ENCODE measurements around the gene RC3H1. TPM values are rescaled to one million over a fixed set of nuclear protein-coding genes. Genes with fewer than 3 reads are reported as not detected.

Gene RC3H1
- total RNA-seq, 2 experiments from 2014 or later: 38.0 to 40.4 TPM

DNA sequence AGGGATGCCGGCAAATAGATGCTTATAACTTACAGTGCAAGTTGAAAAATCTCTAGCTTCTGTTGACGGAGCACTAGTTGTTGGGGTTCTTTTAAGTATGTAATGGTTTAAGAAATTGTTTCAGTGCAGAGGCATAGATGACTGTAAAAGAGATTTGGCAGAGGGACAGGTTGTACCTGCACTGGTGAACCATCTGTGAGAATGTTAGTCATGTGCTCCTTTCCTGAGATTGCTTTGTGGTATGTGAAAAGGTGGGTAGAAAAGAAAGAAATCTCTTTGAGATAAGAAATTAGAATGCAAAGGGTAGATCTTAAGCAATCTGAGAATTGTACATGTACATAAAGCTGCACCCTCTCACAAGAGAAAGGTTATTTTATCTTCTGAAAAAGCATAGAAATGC is 134.5 kb downstream of the RC3H1 start:
- intact Hi-C loops (cut with DNase I, micrococcal nuclease): no loop called here
- DNase-seq (no peak), ATAC-seq (ENCODE audit: poor library complexity) (no peak)
- peaks cover 84% of the 10 kb centered on the region for H3K36me3 Mint-ChIP-seq (ENCODE audit: low read depth)
- no peak overlapping the region for H3K27ac Mint-ChIP-seq
- Histone ChIP-seq H3K27ac (ENCODE audit: low read depth in 1 of 2, low read length in 2 of 2) (no peak overlapping the region), H3K4me3 (ENCODE audit: low read length) (no peak overlapping the region), H3K4me1 (ENCODE audit: insufficient read depth, low read length) (peaks cover 2% of the 10 kb centered on the region), H3K9me3 (ENCODE audit: control insufficient read depth in 1 of 2, insufficient read depth in 1 of 2, low read length in 2 of 2) (no peaks in the 10 kb centered on the region), H3K36me3 (ENCODE audit: insufficient read depth, low read length) (peaks cover 24% of the 10 kb centered on the region), H3K27me3 (ENCODE audit: control insufficient read depth in 1 of 2, insufficient read depth in 2 of 2, low read length in 2 of 2) (no peaks in the 10 kb centered on the region)
- no peaks in the 10 kb centered on the region for H3K9me3 Mint-ChIP-seq
- ChIA-PET CTCF (interaction anchor here (0.6 kb wide), 1 partner anchor 82 kb away, joined by 3 read pairs; no protein-coding TSS in a partner anchor), POLR2A (no interaction called here)
- no peaks in the 10 kb centered on the region for H3K27me3 Mint-ChIP-seq
- no peak for TF ChIP-seq CTCF (IDR thresholded peaks at IDR 0.05)
- H3K4me1 Mint-ChIP-seq (ENCODE audit: low read depth): peaks cover 42% of the 10 kb centered on the region
- no peak overlapping the region for H3K4me3 Mint-ChIP-seq

DNA sequence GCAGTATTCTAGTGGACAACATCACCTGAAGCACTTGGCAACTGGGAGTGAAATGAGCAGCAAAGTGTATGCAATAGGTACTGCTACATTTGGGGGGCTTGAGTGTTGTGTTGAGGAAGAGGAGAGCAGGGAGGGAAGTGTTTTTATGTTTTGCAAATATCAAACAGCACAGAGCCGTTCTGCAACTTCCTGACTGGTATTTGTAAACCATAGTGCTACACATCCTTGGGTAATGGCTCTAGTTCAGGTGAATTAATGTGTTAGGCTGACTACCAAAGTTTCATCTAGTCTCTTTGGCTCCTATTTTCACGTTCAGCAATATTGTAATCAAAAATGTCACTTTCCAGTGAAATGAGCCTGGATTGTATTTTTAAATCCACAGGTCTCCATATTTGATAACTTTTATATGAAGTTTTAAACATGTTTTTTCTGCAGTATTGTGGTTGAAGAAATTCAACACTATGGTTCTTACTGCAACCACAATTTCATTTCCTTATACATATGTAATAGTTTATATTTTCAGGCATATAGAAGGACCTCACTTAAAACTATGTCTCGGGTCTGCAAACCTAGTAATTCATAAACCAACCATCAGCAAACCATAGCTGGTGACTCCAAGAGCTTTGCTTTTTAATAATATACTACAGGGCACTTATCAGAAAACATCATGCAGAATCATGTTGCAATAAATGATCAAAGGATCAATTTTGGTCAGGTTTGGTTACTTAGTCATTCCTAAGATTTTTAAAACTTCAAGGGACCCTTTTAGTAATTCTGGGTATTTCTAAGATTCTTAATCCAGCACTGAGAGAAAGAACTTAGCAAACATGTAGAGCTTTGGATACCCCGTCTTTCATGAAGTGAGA is 135.2 kb downstream of the RC3H1 start:
- DNase-seq (no peak), ATAC-seq (ENCODE audit: poor library complexity) (no peak)
- Histone ChIP-seq H3K4me3 (ENCODE audit: low read length) (no peak overlapping the region), H3K27ac (ENCODE audit: low read depth in 1 of 2, low read length in 2 of 2) (no peak overlapping the region), H3K4me1 (ENCODE audit: insufficient read depth, low read length) (peaks cover 2% of the 10 kb centered on the region), H3K27me3 (ENCODE audit: control insufficient read depth in 1 of 2, insufficient read depth in 2 of 2, low read length in 2 of 2) (no peaks in the 10 kb centered on the region), H3K9me3 (ENCODE audit: control insufficient read depth in 1 of 2, insufficient read depth in 1 of 2, low read length in 2 of 2) (no peaks in the 10 kb centered on the region), H3K36me3 (ENCODE audit: insufficient read depth, low read length) (peaks cover 24% of the 10 kb centered on the region)
- Mint-ChIP-seq H3K36me3 (ENCODE audit: low read depth) (peaks cover 82% of the 10 kb centered on the region), H3K4me3 (no peak overlapping the region), H3K9me3 (no peaks in the 10 kb centered on the region), H3K4me1 (ENCODE audit: low read depth) (peaks cover 37% of the 10 kb centered on the region), H3K27ac (no peak overlapping the region), H3K27me3 (no peaks in the 10 kb centered on the region)
- no peak for TF ChIP-seq CTCF (IDR thresholded peaks at IDR 0.05)
- ChIA-PET POLR2A (no interaction called here), CTCF (interaction anchor here (0.6 kb wide), 1 partner anchor 81 kb away, joined by 3 read pairs; no protein-coding TSS in a partner anchor)
- intact Hi-C loops (cut with DNase I, micrococcal nuclease): no loop called here

GRCh38 chr1:173884701-173885100 is 137.5 kb downstream of the RC3H1 start:
- CTCF ChIA-PET: no interaction called here
- no peak overlapping the region for H3K27ac Mint-ChIP-seq
- intact Hi-C loops (cut with DNase I, micrococcal nuclease): no loop called here

More at GRCh38 chr1:173884701-173885100, 137.5 kb downstream of the RC3H1 start:
- H3K4me3 ChIP-seq (ENCODE audit: low read length): no peak overlapping the region
- no peaks in the 10 kb centered on the region for H3K9me3 ChIP-seq (ENCODE audit: control insufficient read depth in 1 of 2, insufficient read depth in 1 of 2, low read length in 2 of 2)
- no peak for TF ChIP-seq CTCF (IDR thresholded peaks at IDR 0.05)
- no peak overlapping the region for H3K27ac ChIP-seq (ENCODE audit: low read depth in 1 of 2, low read length in 2 of 2)
- Mint-ChIP-seq H3K4me3 (no peak overlapping the region), H3K4me1 (ENCODE audit: low read depth) (peaks cover 27% of the 10 kb centered on the region), H3K36me3 (ENCODE audit: low read depth) (peaks cover 72% of the 10 kb centered on the region), H3K9me3 (no peaks in the 10 kb centered on the region), H3K27me3 (no peaks in the 10 kb centered on the region)
- peaks cover 25% of the 10 kb centered on the region for H3K36me3 ChIP-seq (ENCODE audit: insufficient read depth, low read length)
- DNase-seq (no peak), ATAC-seq (ENCODE audit: poor library complexity) (no peak)
- peaks cover 2% of the 10 kb centered on the region for H3K4me1 ChIP-seq (ENCODE audit: insufficient read depth, low read length)
- no peaks in the 10 kb centered on the region for H3K27me3 ChIP-seq (ENCODE audit: control insufficient read depth in 1 of 2, insufficient read depth in 2 of 2, low read length in 2 of 2)
- POLR2A ChIA-PET: interaction anchor here (1.3 kb wide), 1 partner anchor 17 kb away, joined by 3 read pairs; the partner anchor contains the start of genes GAS5 and ZBTB37

Other genes starting within 250 kb of the RC3H1 start
- 1 to 10 TPM; 1.7 TPM for gene DARS2, start 197.7 kb downstream of the RC3H1 start, total RNA-seq
- gene CENPL, start 197.5 kb downstream of the RC3H1 start, total RNA-seq: 1 to 10 TPM; 3.8 to 4.7 TPM
- 100 to 1,000 TPM; 865 to 867 TPM for gene GAS5, start 154.4 kb downstream of the RC3H1 start, total RNA-seq
- gene ZBTB37, start 154.0 kb downstream of the RC3H1 start, total RNA-seq: 10 to 100 TPM; 15.1 to 16.0 TPM
- not detected for gene SERPINC1, start 105.0 kb downstream of the RC3H1 start, total RNA-seq
- gene RABGAP1L, start 137.2 kb upstream of the RC3H1 start, total RNA-seq: 10 to 100 TPM; 59.8 to 67.6 TPM